Nephron progenitor cell (in vitro differentiated cells): Measurements from ENCODE around the gene IL1RAPL2.

Source experiments
- DNase-seq: peaks from one replicate; pipeline ENCODE4 v3.0.0; 2021
- H3K27ac Mint-ChIP-seq: 2 replicates; pipeline ENCODE4 v1.8.0; 2021; ENCODE audit warnings: mild to moderate bottlenecking, moderate library complexity, mixed read lengths
- H3K27me3 Mint-ChIP-seq: 2 replicates; pipeline ENCODE4 v1.8.0; 2021; ENCODE audit warnings: mild to moderate bottlenecking, low read depth, mixed read lengths; ENCODE audit not compliant: poor library complexity
- H3K36me3 Mint-ChIP-seq: 2 replicates; pipeline ENCODE4 v1.8.0; 2021; ENCODE audit warnings: low read depth, mixed read lengths
- H3K4me1 Mint-ChIP-seq: 2 replicates; pipeline ENCODE4 v1.8.0; 2021; ENCODE audit warnings: mixed read lengths
- H3K4me3 Mint-ChIP-seq: 2 replicates; pipeline ENCODE4 v1.8.0; 2021; ENCODE audit warnings: mild to moderate bottlenecking, moderate library complexity, mixed read lengths
- H3K9me3 Mint-ChIP-seq: 2 replicates; pipeline ENCODE4 v1.8.0; 2021; ENCODE audit warnings: mild to moderate bottlenecking, moderate library complexity, mixed read lengths
- TF ChIP-seq, protein P1 (sequence below): fragments of 200-600 bp; sonication (generic); IDR thresholded peaks from 2 replicates; pipeline ENCODE4 v1.5.0; 2021; ENCODE audit warnings: antibody characterized with exemption

IL1RAPL2 gene

GRCh38 chrX:105241056-105241455 lies 675.1 kb downstream of the IL1RAPL2 start:
- no peaks in the 10 kb centered on the region for H3K4me1 Mint-ChIP-seq
- peaks cover 3% of the 10 kb centered on the region for H3K27me3 Mint-ChIP-seq
- TF ChIP-seq, protein P1, sequence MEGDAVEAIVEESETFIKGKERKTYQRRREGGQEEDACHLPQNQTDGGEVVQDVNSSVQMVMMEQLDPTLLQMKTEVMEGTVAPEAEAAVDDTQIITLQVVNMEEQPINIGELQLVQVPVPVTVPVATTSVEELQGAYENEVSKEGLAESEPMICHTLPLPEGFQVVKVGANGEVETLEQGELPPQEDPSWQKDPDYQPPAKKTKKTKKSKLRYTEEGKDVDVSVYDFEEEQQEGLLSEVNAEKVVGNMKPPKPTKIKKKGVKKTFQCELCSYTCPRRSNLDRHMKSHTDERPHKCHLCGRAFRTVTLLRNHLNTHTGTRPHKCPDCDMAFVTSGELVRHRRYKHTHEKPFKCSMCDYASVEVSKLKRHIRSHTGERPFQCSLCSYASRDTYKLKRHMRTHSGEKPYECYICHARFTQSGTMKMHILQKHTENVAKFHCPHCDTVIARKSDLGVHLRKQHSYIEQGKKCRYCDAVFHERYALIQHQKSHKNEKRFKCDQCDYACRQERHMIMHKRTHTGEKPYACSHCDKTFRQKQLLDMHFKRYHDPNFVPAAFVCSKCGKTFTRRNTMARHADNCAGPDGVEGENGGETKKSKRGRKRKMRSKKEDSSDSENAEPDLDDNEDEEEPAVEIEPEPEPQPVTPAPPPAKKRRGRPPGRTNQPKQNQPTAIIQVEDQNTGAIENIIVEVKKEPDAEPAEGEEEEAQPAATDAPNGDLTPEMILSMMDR = no peak
- no peaks in the 10 kb centered on the region for H3K36me3 Mint-ChIP-seq
- no peak overlapping the region for H3K27ac Mint-ChIP-seq
- no peak overlapping the region for H3K4me3 Mint-ChIP-seq
- no peak for DNase-seq
- peaks cover 6% of the 10 kb centered on the region for H3K9me3 Mint-ChIP-seq

DNA sequence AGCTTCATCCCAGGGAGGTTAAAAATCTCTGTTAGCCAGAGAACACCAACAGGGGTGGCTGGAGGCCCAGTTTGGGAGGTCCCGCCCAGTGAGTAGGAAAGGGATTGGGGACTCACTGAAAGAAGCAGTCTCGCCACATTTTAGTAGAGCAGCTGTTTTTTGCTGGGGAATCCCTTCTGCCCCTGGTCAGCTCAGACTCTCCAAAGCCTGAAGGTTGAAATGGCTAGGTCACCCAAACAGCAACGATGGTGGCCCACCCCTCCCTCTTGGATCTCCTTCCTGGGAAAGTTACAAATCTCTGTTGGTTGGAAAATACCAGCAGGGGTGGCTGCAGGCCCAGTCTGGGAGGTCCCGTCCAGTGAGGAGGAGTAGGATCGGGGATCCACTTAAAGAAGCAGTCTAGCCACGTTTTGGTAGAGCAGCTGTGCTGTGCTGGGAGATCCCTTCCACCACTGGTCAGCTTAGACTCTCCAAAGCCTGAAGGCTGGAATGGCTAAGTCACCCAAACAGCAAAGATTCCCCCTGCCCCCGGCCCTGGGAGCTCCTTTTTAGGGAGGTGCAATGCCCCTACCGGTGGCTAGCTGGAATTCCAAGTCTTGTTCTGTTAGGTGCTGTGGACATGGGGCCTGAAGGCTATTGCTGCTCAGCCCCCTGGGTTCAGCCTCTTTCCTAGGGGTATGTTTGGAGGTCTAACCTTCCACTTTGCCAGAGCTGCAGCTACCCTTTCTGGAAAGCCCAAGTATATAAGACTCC lies 694.5 kb downstream of the IL1RAPL2 start:
- no peak for DNase-seq
- TF ChIP-seq, protein P1 = no peak
- Mint-ChIP-seq H3K4me3 (no peak overlapping the region), H3K36me3 (no peaks in the 10 kb centered on the region), H3K4me1 (peaks cover 17% of the 10 kb centered on the region), H3K27ac (no peak overlapping the region), H3K27me3 (no peaks in the 10 kb centered on the region), H3K9me3 (peaks cover 36% of the 10 kb centered on the region)

DNA sequence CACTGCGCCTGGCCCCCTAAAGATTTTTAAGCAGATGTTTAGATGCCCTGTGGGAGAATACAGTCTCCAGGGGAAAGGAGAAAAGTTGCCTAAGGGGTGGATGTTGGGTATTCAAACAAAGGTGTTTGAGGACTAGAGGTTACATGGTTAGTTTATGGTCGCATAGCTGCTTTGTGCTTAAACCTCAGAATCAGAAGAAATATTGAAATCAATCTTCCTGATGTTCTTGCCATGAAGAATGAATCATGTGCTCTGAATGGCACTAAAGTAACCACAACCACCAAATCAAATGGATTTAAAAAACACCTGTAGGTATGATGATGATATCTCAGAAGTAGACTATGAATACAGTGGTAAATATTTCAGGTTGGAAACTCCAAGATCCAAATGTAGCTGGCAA lies 697.2 kb downstream of the IL1RAPL2 start:
- Mint-ChIP-seq H3K27ac (no peak overlapping the region), H3K4me3 (no peak overlapping the region), H3K36me3 (no peaks in the 10 kb centered on the region), H3K4me1 (peaks cover 21% of the 10 kb centered on the region), H3K9me3 (peaks cover 23% of the 10 kb centered on the region), H3K27me3 (no peaks in the 10 kb centered on the region)
- TF ChIP-seq, protein P1 = no peak
- DNase-seq = no peak

GRCh38 chrX:105263801-105264200 lies 697.8 kb downstream of the IL1RAPL2 start:
- H3K9me3 Mint-ChIP-seq = peaks cover 17% of the 10 kb centered on the region
- peaks cover 21% of the 10 kb centered on the region for H3K4me1 Mint-ChIP-seq
- TF ChIP-seq, protein P1 = no peak
- H3K27me3 Mint-ChIP-seq = no peaks in the 10 kb centered on the region
- no peak overlapping the region for H3K4me3 Mint-ChIP-seq
- DNase-seq = no peak
- no peaks in the 10 kb centered on the region for H3K36me3 Mint-ChIP-seq
- H3K27ac Mint-ChIP-seq = no peak overlapping the region

- H3K9me3 Mint-ChIP-seq = peaks cover 11% of the 10 kb centered on the region
- TF ChIP-seq, protein P1 = no peak
- no peak overlapping the region for H3K27ac Mint-ChIP-seq
- H3K27me3 Mint-ChIP-seq = no peaks in the 10 kb centered on the region
- peaks cover 21% of the 10 kb centered on the region for H3K4me1 Mint-ChIP-seq
- H3K4me3 Mint-ChIP-seq = no peak overlapping the region
- H3K36me3 Mint-ChIP-seq = no peaks in the 10 kb centered on the region
- no peak for DNase-seq
Observed at GRCh38 chrX:105265093-105265492, 699.1 kb downstream of the IL1RAPL2 start.

GRCh38 chrX:105266456-105266855 lies 700.5 kb downstream of the IL1RAPL2 start:
- Mint-ChIP-seq H3K4me3 (no peak overlapping the region), H3K27ac (no peak overlapping the region), H3K4me1 (peaks cover 21% of the 10 kb centered on the region), H3K27me3 (no peaks in the 10 kb centered on the region), H3K36me3 (no peaks in the 10 kb centered on the region), H3K9me3 (peaks cover 11% of the 10 kb centered on the region)
- TF ChIP-seq, protein P1 = no peak
- DNase-seq = no peak
